ENCODE measurements around the gene ADAMTSL3.

DNA sequence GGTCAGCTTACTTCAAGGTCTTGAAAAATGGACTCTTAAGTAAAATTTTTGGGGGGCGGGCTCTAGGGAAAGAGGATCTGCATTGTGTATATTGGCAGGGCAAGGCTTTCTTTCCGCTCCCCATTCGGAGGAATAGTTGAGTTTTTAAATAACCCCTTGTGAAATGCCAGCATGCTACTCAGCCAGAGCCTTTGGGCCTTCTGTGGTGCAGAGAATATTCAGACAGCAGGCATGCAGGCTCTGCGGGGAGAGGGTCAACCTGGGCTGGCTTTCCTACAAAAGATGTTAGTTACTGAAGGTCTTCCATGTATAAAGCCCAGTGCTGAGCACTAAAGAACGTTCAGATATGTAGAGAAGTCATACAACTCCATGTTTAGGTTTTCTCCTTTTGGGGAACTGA lies 40.6 kb downstream of the ADAMTSL3 start:
- TF ChIP-seq POLR2AphosphoS5 (IDR thresholded peaks at IDR 0.05; ENCODE audit: low read depth, low read length) (no peak), TAF1 (IDR thresholded peaks at IDR 0.05; ENCODE audit: borderline replicate concordance, insufficient read depth, low read length) (no peak), SIN3A (IDR thresholded peaks at IDR 0.05; ENCODE audit: borderline replicate concordance, insufficient read depth, low read length) (no peak)

All from PFSK-1 (cell line).